Uterus (tissue), 2 donors: Measurements from ENCODE around the gene DSE.

Source experiments
- POLR2A ChIP-seq, 2 donors: fragments of 450-650 bp; IDR thresholded peaks; one replicate each; pipeline ENCODE4 v1.6.1; 2016; ENCODE audit warnings: antibody characterized with exemption in 2 of 2, mild to moderate bottlenecking in 1 of 2, moderate library complexity in 1 of 2
- TF ChIP-seq, protein P1 (sequence below), 4 experiments: fragments of 200-600 bp in 2 of 4; fragments of 450-650 bp in 2 of 4; sonication (generic) in 2 of 4; IDR thresholded peaks; one replicate each; pipeline ENCODE4 v1.5.1; 2016 to 2019; ENCODE audit warnings: antibody characterized with exemption in 4 of 4, mild to moderate bottlenecking in 2 of 4, moderate library complexity in 1 of 4

DNA sequence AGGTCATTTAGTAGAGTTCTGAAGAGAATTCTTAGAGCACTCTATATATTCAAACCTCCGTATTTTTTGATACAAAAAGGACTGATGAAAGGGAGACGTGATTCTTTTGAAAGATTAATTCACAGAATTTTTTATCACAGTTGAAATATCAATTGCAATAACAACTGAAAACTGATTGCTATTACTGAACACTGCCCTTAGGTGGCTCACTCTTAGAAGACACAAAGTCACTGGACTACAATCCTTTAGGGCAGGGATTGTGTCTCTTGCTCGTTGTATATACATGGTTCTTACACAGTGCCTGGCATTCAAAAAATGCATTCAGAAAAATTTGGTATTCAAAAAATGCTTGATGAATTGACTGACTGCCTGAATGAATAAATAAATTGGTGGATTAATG is 73.3 kb downstream of the DSE start:
- TF ChIP-seq POLR2A (IDR thresholded peaks at IDR 0.05): no peak
- TF ChIP-seq, protein P1, sequence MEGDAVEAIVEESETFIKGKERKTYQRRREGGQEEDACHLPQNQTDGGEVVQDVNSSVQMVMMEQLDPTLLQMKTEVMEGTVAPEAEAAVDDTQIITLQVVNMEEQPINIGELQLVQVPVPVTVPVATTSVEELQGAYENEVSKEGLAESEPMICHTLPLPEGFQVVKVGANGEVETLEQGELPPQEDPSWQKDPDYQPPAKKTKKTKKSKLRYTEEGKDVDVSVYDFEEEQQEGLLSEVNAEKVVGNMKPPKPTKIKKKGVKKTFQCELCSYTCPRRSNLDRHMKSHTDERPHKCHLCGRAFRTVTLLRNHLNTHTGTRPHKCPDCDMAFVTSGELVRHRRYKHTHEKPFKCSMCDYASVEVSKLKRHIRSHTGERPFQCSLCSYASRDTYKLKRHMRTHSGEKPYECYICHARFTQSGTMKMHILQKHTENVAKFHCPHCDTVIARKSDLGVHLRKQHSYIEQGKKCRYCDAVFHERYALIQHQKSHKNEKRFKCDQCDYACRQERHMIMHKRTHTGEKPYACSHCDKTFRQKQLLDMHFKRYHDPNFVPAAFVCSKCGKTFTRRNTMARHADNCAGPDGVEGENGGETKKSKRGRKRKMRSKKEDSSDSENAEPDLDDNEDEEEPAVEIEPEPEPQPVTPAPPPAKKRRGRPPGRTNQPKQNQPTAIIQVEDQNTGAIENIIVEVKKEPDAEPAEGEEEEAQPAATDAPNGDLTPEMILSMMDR (IDR thresholded peaks at IDR 0.05): peak in 3 of 4 experiments; percentile 15 to 36 (median 34)
